Liver (tissue), 9 donors: ENCODE measurements around the gene PLCB2. TPM values are rescaled to one million over a fixed set of nuclear protein-coding genes. Genes with fewer than 3 reads are reported as not detected.
A peak's percentile ranks its signal among the peaks of the same experiment; 100 is the strongest.

Source experiments
- DNase-seq: peaks from one replicate; pipeline ENCODE4 v3.0.0-alpha.2; 2017; ENCODE audit warnings: low spot score
- H3K27ac ChIP-seq, 2 donors: one replicate each; pipeline ENCODE4 v1.7.0; 2013; ENCODE audit warnings: inconsistent platforms in 2 of 2, low read length in 2 of 2, control low read depth in 1 of 2, low read depth in 1 of 2, mild to moderate bottlenecking in 1 of 2
- H3K27me3 ChIP-seq, 4 donors: one replicate each; pipeline versions ENCODE4 v1.6.1 to v1.7.0; 2013; ENCODE audit warnings: low read length in 3 of 4, inconsistent platforms in 1 of 4, mild to moderate bottlenecking in 1 of 4, moderate library complexity in 1 of 4; ENCODE audit not compliant: control insufficient read depth in 4 of 4, insufficient read depth in 4 of 4
- H3K36me3 ChIP-seq, 4 donors: one replicate each; pipeline versions ENCODE4 v1.6.1 to v1.7.0; 2013; ENCODE audit warnings: low read length in 3 of 4, mild to moderate bottlenecking in 3 of 4, low read depth in 1 of 4, moderate library complexity in 1 of 4; ENCODE audit not compliant: control insufficient read depth in 4 of 4, insufficient read depth in 3 of 4
- H3K4me1 ChIP-seq, 4 donors: one replicate each; pipeline versions ENCODE4 v1.6.1 to v1.7.0; 2013; ENCODE audit warnings: low read length in 3 of 4, mild to moderate bottlenecking in 3 of 4, moderate library complexity in 1 of 4; ENCODE audit not compliant: control insufficient read depth in 4 of 4, insufficient read depth in 4 of 4
- H3K4me3 ChIP-seq, 3 donors: one replicate each; pipeline versions ENCODE4 v1.6.1 to v1.7.0; 2013; ENCODE audit warnings: low read length in 3 of 3, control low read depth in 1 of 3, low read depth in 1 of 3, mild to moderate bottlenecking in 1 of 3
- H3K9ac ChIP-seq, 2 donors: one replicate each; pipeline ENCODE4 v1.7.0; 2013; ENCODE audit warnings: low read length in 2 of 2, mild to moderate bottlenecking in 2 of 2, moderate library complexity in 2 of 2, control low read depth in 1 of 2, low read depth in 1 of 2
- H3K9me3 ChIP-seq, 4 donors: one replicate each; pipeline versions ENCODE4 v1.6.1 to v1.7.0; 2013; ENCODE audit warnings: low read length in 3 of 4; ENCODE audit not compliant: control insufficient read depth in 4 of 4
- ATF3 ChIP-seq: IDR thresholded peaks from 2 replicates; pipeline ENCODE4 v1.6.1; 2016; ENCODE audit warnings: antibody characterized with exemption
- EGR1 ChIP-seq, 2 donors: IDR thresholded peaks; 2 replicates each; pipeline ENCODE4 v1.6.1; 2016 to 2018; ENCODE audit warnings: antibody characterized with exemption in 2 of 2, low read depth in 2 of 2
- FOXA1 ChIP-seq: IDR thresholded peaks from 2 replicates; pipeline ENCODE4 v1.6.1; 2016; ENCODE audit warnings: antibody characterized with exemption
- FOXA2 ChIP-seq: IDR thresholded peaks from 2 replicates; pipeline ENCODE4 v1.6.1; 2016; ENCODE audit warnings: antibody characterized with exemption
- GABPA ChIP-seq, 2 donors: IDR thresholded peaks in 1 of 2; conservative IDR thresholded peaks in 1 of 2; 2 replicates each; pipeline ENCODE4 v1.6.1; 2016; ENCODE audit warnings: antibody characterized with exemption in 2 of 2, mild to moderate bottlenecking in 1 of 2, moderate library complexity in 1 of 2
- HNF4A ChIP-seq, 2 donors: conservative IDR thresholded peaks; 2 replicates each; pipeline ENCODE4 v1.6.1; 2016; ENCODE audit warnings: antibody characterized with exemption in 2 of 2, mild to moderate bottlenecking in 2 of 2
- HNF4G ChIP-seq: IDR thresholded peaks from 2 replicates; pipeline ENCODE4 v1.6.1; 2016; ENCODE audit warnings: antibody characterized with exemption
- JUND ChIP-seq, 2 donors: IDR thresholded peaks; 2 replicates each; pipeline ENCODE4 v1.6.1; 2016; ENCODE audit warnings: antibody characterized with exemption in 2 of 2
- MAX ChIP-seq: IDR thresholded peaks from 2 replicates; pipeline ENCODE4 v1.6.1; 2016; ENCODE audit warnings: antibody characterized with exemption
- NR2F2 ChIP-seq: IDR thresholded peaks from 2 replicates; pipeline ENCODE4 v1.6.1; 2016; ENCODE audit warnings: antibody characterized with exemption
- RAD21 ChIP-seq, 2 donors: IDR thresholded peaks; 2 replicates each; pipeline ENCODE4 v1.6.1; 2016; ENCODE audit warnings: antibody characterized with exemption in 2 of 2, mild to moderate bottlenecking in 2 of 2
- REST ChIP-seq: IDR thresholded peaks from 2 replicates; pipeline ENCODE4 v1.6.1; 2016; ENCODE audit warnings: antibody characterized with exemption, mild to moderate bottlenecking
- RXRA ChIP-seq, 2 donors: IDR thresholded peaks; 2 replicates each; pipeline ENCODE4 v1.6.1; 2017 to 2018; ENCODE audit warnings: antibody characterized with exemption in 2 of 2, mild to moderate bottlenecking in 1 of 2
- SP1 ChIP-seq: IDR thresholded peaks from 2 replicates; pipeline ENCODE4 v1.6.1; 2018; ENCODE audit warnings: antibody characterized with exemption, mild to moderate bottlenecking
- TAF1 ChIP-seq: conservative IDR thresholded peaks from 2 replicates; pipeline ENCODE4 v1.6.1; 2016; ENCODE audit warnings: antibody characterized with exemption, mild to moderate bottlenecking
- YY1 ChIP-seq: IDR thresholded peaks from 2 replicates; pipeline ENCODE4 v1.6.1; 2016; ENCODE audit warnings: antibody characterized with exemption, mild to moderate bottlenecking
- WGBS: extraction: QIAGEN DNeasy Blood & Tissue Kit; methylation state at CpG from one replicate; pipeline ENCODE4 v1.1.7; 2013; 5-methylcytosine and 5-hydroxymethylcytosine counted together
- polyA plus RNA-seq, 2 donors: library from polyadenylated mRNA; stranded (reverse) in 1 of 2; unstranded in 1 of 2; fragments of 200-250 nt in 1 of 2; fragments of >200 nt in 1 of 2; fragmentation: Nextera tagmentation in 1 of 2; extraction: Ambion mirVana in 1 of 2; gene quantifications; one replicate each; pipeline versions ENCODE4 v1.2.1 to v1.2.3, GENCODE V29; 2013 to 2015
- total RNA-seq, 2 donors: library from RNA; depleted of rRNA; stranded (reverse); fragments of >200 nt; gene quantifications; one replicate each; pipeline ENCODE4 v1.2.3, GENCODE V29; 2014
- TF ChIP-seq, protein P1 (sequence below): IDR thresholded peaks from 2 replicates; pipeline ENCODE4 v1.6.1; 2016; ENCODE audit warnings: antibody characterized with exemption
- donor health status: healthy.
- donor health status: healthy.
- donor health status: healthy.
- donor health status: healthy.
- donor health status: healthy.

PLCB2 gene
- total and polyA plus RNA-seq, 4 donors, result 2.1 to 13.3 (median 7.6) TPM

DNA sequence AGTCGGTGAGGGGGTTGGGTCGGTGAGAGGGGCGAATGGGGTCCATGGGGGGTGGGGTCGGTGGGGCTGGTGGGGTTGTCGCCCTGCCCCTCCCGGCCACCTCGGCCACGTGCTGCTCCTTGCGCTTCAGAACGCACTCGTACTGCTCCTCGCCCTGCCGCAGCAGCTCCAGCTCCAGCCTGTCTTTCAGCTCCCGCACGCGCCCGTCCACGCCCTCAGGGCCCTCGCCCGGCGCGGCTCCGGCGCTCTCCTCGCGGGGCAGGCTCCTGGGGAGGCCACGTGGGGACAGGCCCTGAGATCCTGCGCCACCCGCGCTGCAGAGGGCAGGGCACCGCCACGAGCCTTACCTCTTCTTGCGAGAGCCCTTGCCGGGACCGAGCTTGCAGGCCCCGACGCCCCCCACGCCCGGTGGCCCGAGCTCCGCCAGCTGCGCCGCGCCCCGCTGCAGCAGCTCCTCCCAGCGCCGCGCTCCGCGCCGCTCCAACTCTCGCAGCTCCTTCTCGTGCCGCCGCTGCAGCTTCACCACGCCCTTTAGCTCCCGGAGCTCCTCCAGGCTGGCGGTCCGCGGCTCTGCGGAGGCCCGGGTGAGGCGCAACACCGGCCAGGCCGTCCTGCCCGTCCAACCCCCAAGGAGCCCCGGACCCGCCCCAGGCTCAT, 16.7 kb downstream of the PLCB2 start:
- TF ChIP-seq JUND (IDR thresholded peaks at IDR 0.05), result no peak
- TF ChIP-seq FOXA2, result no peak
- H3K36me3 ChIP-seq, result no peaks in the 10 kb centered on the region
- 23% methylated on average over 68 of the region's 68 CpGs for WGBS
- no peak overlapping the region for H3K9ac ChIP-seq
- H3K9me3 ChIP-seq, result no peaks in the 10 kb centered on the region
- no peak for DNase-seq
- no peak overlapping the region for H3K27ac ChIP-seq
- peaks cover 2 to 14% (median 8%) of the 10 kb centered on the region in 4 donors for H3K4me1 ChIP-seq
- no peaks in the 10 kb centered on the region for H3K27me3 ChIP-seq
- peak overlapping the region in 1 of 3 donors; percentile 19 for H3K4me3 ChIP-seq

- TF ChIP-seq RAD21 (IDR thresholded peaks at IDR 0.05) (no peak), JUND (IDR thresholded peaks at IDR 0.05) (no peak), GABPA (IDR thresholded peaks at IDR 0.05 in 1 of 2, conservative IDR thresholded peaks at IDR 0.05 in 1 of 2) (no peak), EGR1 (IDR thresholded peaks at IDR 0.05; ENCODE audit: low read depth in 2 of 2) (no peak), YY1 (no peak), HNF4G (no peak), TAF1 (no peak), FOXA1 (no peak), ATF3 (no peak), RXRA (IDR thresholded peaks at IDR 0.05) (no peak)
- TF ChIP-seq, protein P1, sequence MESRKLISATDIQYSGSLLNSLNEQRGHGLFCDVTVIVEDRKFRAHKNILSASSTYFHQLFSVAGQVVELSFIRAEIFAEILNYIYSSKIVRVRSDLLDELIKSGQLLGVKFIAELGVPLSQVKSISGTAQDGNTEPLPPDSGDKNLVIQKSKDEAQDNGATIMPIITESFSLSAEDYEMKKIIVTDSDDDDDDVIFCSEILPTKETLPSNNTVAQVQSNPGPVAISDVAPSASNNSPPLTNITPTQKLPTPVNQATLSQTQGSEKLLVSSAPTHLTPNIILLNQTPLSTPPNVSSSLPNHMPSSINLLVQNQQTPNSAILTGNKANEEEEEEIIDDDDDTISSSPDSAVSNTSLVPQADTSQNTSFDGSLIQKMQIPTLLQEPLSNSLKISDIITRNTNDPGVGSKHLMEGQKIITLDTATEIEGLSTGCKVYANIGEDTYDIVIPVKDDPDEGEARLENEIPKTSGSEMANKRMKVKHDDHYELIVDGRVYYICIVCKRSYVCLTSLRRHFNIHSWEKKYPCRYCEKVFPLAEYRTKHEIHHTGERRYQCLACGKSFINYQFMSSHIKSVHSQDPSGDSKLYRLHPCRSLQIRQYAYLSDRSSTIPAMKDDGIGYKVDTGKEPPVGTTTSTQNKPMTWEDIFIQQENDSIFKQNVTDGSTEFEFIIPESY, result no peak
- H3K27ac ChIP-seq, result no peak overlapping the region
- H3K27me3 ChIP-seq, result no peaks in the 10 kb centered on the region
- H3K4me3 ChIP-seq, result no peak overlapping the region
- no peaks in the 10 kb centered on the region for H3K36me3 ChIP-seq
- no peaks in the 10 kb centered on the region for H3K9me3 ChIP-seq
- WGBS, result 71% methylated on average over 12 of the region's 12 CpGs
- no peak overlapping the region for H3K9ac ChIP-seq
- peaks cover 2 to 15% (median 8%) of the 10 kb centered on the region in 4 donors for H3K4me1 ChIP-seq
- no peak for DNase-seq
Measured at GRCh38 chr15:40290545-40290917, 17.2 kb downstream of the PLCB2 start.

- no peak for DNase-seq
- no peak overlapping the region for H3K27ac ChIP-seq
- 42% methylated on average over 6 of the region's 6 CpGs for WGBS
- no peaks in the 10 kb centered on the region for H3K36me3 ChIP-seq
- no peaks in the 10 kb centered on the region for H3K9me3 ChIP-seq
- no peaks in the 10 kb centered on the region for H3K27me3 ChIP-seq
- H3K4me1 ChIP-seq, result peaks cover 2 to 18% (median 8%) of the 10 kb centered on the region in 4 donors
- H3K4me3 ChIP-seq, result no peak overlapping the region
- H3K9ac ChIP-seq, result no peak overlapping the region
- no peak for TF ChIP-seq ATF3
- no peak for TF ChIP-seq SP1
- no peak for TF ChIP-seq TAF1
- TF ChIP-seq, protein P1, result no peak
- TF ChIP-seq EGR1 (IDR thresholded peaks at IDR 0.05; ENCODE audit: low read depth in 2 of 2), result no peak
- no peak for TF ChIP-seq FOXA1
- TF ChIP-seq HNF4G, result no peak
- no peak for TF ChIP-seq YY1
- peak; percentile 45 for TF ChIP-seq NR2F2
- no peak for TF ChIP-seq FOXA2
- peak; percentile 27 to 32 for TF ChIP-seq HNF4A (conservative IDR thresholded peaks at IDR 0.05)
- TF ChIP-seq GABPA (IDR thresholded peaks at IDR 0.05 in 1 of 2, conservative IDR thresholded peaks at IDR 0.05 in 1 of 2), result no peak
- peak; percentile 98 for TF ChIP-seq REST
- no peak for TF ChIP-seq MAX
- no peak for TF ChIP-seq RAD21 (IDR thresholded peaks at IDR 0.05)
- peak in 1 of 2 donors; percentile 42 for TF ChIP-seq RXRA (IDR thresholded peaks at IDR 0.05)
Measured at GRCh38 chr15:40289140-40289775, 18.5 kb downstream of the PLCB2 start.
